Stimulated activated CD4-positive, alpha-beta T cell treated with anti-CD3 and anti-CD28 coated beads, Interleukin-2, amount 100 ng/mL, for 4 hours (primary cell): ENCODE data around the gene SLC25A18.
"Not testable (repeated sequence)": the region's sequence is repeated elsewhere in the genome, so short reads cannot be mapped to it uniquely, and the experiment has no call there.

Experiments used
- DNase-seq: peaks from one replicate; pipeline ENCODE4 v3.0.0-alpha.2; 2020; ENCODE audit warnings: low read depth

SLC25A18 gene

GRCh38 chr22:17607891-17608521 lies 44.7 kb downstream of the SLC25A18 start:
- DNase-seq, result no peak

- no peak for DNase-seq
Observed at GRCh38 chr22:17612057-17612456, 48.8 kb downstream of the SLC25A18 start.

GRCh38 chr22:17613280-17613679 lies 50.0 kb downstream of the SLC25A18 start:
- DNase-seq, result no peak

GRCh38 chr22:17627961-17628405 lies 64.7 kb downstream of the SLC25A18 start:
- DNase-seq, result no peak

- peak; percentile 87 for DNase-seq
Observed at GRCh38 chr22:17628406-17629172, 65.3 kb downstream of the SLC25A18 start, which contains the start of gene ATP6V1E1. TSS of gene ATP6V1E1 (minus strand) at chr22:17628749. CDS start at chr22:17628635, 114 bp downstream.

- DNase-seq, result no peak
Observed at GRCh38 chr22:17629173-17629489, 65.8 kb downstream of the SLC25A18 start.

GRCh38 chr22:17629641-17630040 lies 66.3 kb downstream of the SLC25A18 start:
- DNase-seq, result no peak

GRCh38 chr22:17631076-17631565 lies 67.8 kb downstream of the SLC25A18 start:
- DNase-seq, result no peak

GRCh38 chr22:17633217-17633997 lies 70.1 kb downstream of the SLC25A18 start:
- no peak for DNase-seq

- no peak for DNase-seq
Observed at GRCh38 chr22:17633998-17634323, 70.7 kb downstream of the SLC25A18 start.

- DNase-seq, result no peak
Observed at GRCh38 chr22:17634696-17635095, 71.4 kb downstream of the SLC25A18 start.

- DNase-seq, result not testable (repeated sequence)
Observed at GRCh38 chr22:17636850-17637249, 73.6 kb downstream of the SLC25A18 start.

- no peak for DNase-seq
Observed at GRCh38 chr22:17637490-17638181, 74.3 kb downstream of the SLC25A18 start.

GRCh38 chr22:17638182-17638431 lies 74.8 kb downstream of the SLC25A18 start:
- no peak for DNase-seq

GRCh38 chr22:17638432-17639246 lies 75.3 kb downstream of the SLC25A18 start, which contains the start of gene BCL2L13:
TSS of gene BCL2L13 (plus strand) at chr22:17638757. CDS start at chr22:17655712, 16,955 bp downstream.
- peak; percentile 80 for DNase-seq

GRCh38 chr22:17639247-17639741 lies 76.0 kb downstream of the SLC25A18 start:
- DNase-seq, result no peak
